Skeletal muscle tissue (tissue), 4 donors: ENCODE data around the gene TAX1BP3. TPM values are rescaled to one million over a fixed set of nuclear protein-coding genes. Genes with fewer than 3 reads are reported as not detected.

Experiments used
- H3K27ac ChIP-seq: one replicate; pipeline ENCODE4 v1.7.0; 2013; ENCODE audit warnings: mild to moderate bottlenecking, low read depth, low read length, inconsistent platforms
- H3K27me3 ChIP-seq, 3 donors: one replicate each; pipeline ENCODE4 v1.7.0; 2013; ENCODE audit warnings: low read length in 3 of 3; ENCODE audit not compliant: control insufficient read depth in 3 of 3, insufficient read depth in 3 of 3
- H3K36me3 ChIP-seq, 3 donors: one replicate each; pipeline ENCODE4 v1.7.0; 2013; ENCODE audit warnings: low read length in 3 of 3; ENCODE audit not compliant: control insufficient read depth in 3 of 3, insufficient read depth in 3 of 3
- H3K4me1 ChIP-seq, 3 donors: one replicate each; pipeline ENCODE4 v1.7.0; 2013; ENCODE audit warnings: low read length in 3 of 3, mild to moderate bottlenecking in 3 of 3; ENCODE audit not compliant: control insufficient read depth in 3 of 3, insufficient read depth in 3 of 3
- H3K4me3 ChIP-seq, 3 donors: one replicate each; pipeline ENCODE4 v1.7.0; 2013; ENCODE audit warnings: low read length in 3 of 3
- H3K9ac ChIP-seq, 3 donors: one replicate each; pipeline ENCODE4 v1.7.0; 2013; ENCODE audit warnings: low read length in 3 of 3, mild to moderate bottlenecking in 3 of 3, moderate library complexity in 2 of 3, low read depth in 1 of 3
- H3K9me3 ChIP-seq, 3 donors: one replicate each; pipeline ENCODE4 v1.7.0; 2013; ENCODE audit warnings: low read length in 3 of 3; ENCODE audit not compliant: control insufficient read depth in 3 of 3
- total RNA-seq: library from RNA; depleted of rRNA; stranded (reverse); fragments of >200 nt; gene quantifications from one replicate; pipeline ENCODE4 v1.2.3, GENCODE V29; 2014
- donor health status: Osteomylitis.

The TAX1BP3 gene
- total RNA-seq, 1 donor from 2014 or later: 31.3 TPM

- peak within 1 kb of the TSS; percentile 88 to 98 (median 94) for H3K4me3 ChIP-seq
- no peaks in the 10 kb centered on the region for H3K9me3 ChIP-seq
- H3K4me1 ChIP-seq: peaks cover 30 to 45% (median 40%) of the 10 kb centered on the region in 3 donors
- peak within 1 kb of the TSS; percentile 97 for H3K27ac ChIP-seq
- peaks cover 11 to 16% (median 12%) of the 10 kb centered on the region in 3 donors for H3K36me3 ChIP-seq
- H3K9ac ChIP-seq: peak within 1 kb of the TSS; percentile 91 to 97 (median 91)
- H3K27me3 ChIP-seq: no peaks in the 10 kb centered on the region
Observed at GRCh38 chr17:3636154-3636907, 32.0 kb downstream of the TAX1BP3 start, which contains the start of the genes CTNS and SHPK. Gene CTNS (plus strand): TSS chr17:3636760. CDS start chr17:3640207, 3,447 bp downstream. Gene SHPK (minus strand): TSS chr17:3636250. CDS start chr17:3636219, 31 bp downstream.

- H3K36me3 ChIP-seq: peaks cover 8 to 13% (median 12%) of the 10 kb centered on the region in 3 donors
- H3K27me3 ChIP-seq: no peaks in the 10 kb centered on the region
- peaks cover 30 to 41% (median 35%) of the 10 kb centered on the region in 3 donors for H3K4me1 ChIP-seq
- H3K9me3 ChIP-seq: no peaks in the 10 kb centered on the region
- H3K9ac ChIP-seq: peak overlapping the region; percentile 91 to 97 (median 91)
- peak overlapping the region; percentile 97 for H3K27ac ChIP-seq
- H3K4me3 ChIP-seq: peak overlapping the region; percentile 88 to 98 (median 94)
Observed at GRCh38 chr17:3635474-3636153, 32.8 kb downstream of the TAX1BP3 start.

GRCh38 chr17:3632287-3632686, 36.1 kb downstream of the TAX1BP3 start:
- Histone ChIP-seq H3K4me3 (no peak overlapping the region), H3K36me3 (peaks cover 20 to 26% (median 25%) of the 10 kb centered on the region in 3 donors), H3K27me3 (no peaks in the 10 kb centered on the region), H3K9ac (no peak overlapping the region), H3K9me3 (no peaks in the 10 kb centered on the region), H3K27ac (no peak overlapping the region), H3K4me1 (peaks cover 16 to 24% (median 23%) of the 10 kb centered on the region in 3 donors)

- Histone ChIP-seq H3K27ac (no peak overlapping the region), H3K9me3 (no peaks in the 10 kb centered on the region), H3K4me3 (no peak overlapping the region), H3K9ac (no peak overlapping the region), H3K4me1 (peaks cover 11 to 18% (median 15%) of the 10 kb centered on the region in 3 donors), H3K27me3 (no peaks in the 10 kb centered on the region), H3K36me3 (peaks cover 20 to 33% (median 25%) of the 10 kb centered on the region in 3 donors)
Observed at GRCh38 chr17:3630781-3631180, 37.6 kb downstream of the TAX1BP3 start.

- Histone ChIP-seq H3K4me1 (peaks cover 0 to 16% (median 12%) of the 10 kb centered on the region in 3 donors), H3K27me3 (no peaks in the 10 kb centered on the region), H3K9ac (no peak overlapping the region), H3K27ac (no peak overlapping the region), H3K4me3 (no peak overlapping the region), H3K9me3 (no peaks in the 10 kb centered on the region), H3K36me3 (peaks cover 37 to 57% (median 47%) of the 10 kb centered on the region in 3 donors)
Observed at GRCh38 chr17:3627769-3628167, 40.6 kb downstream of the TAX1BP3 start.

GRCh38 chr17:3626831-3627768, 41.3 kb downstream of the TAX1BP3 start:
- Histone ChIP-seq H3K27ac (no peak overlapping the region), H3K4me3 (no peak overlapping the region), H3K9ac (no peak overlapping the region), H3K9me3 (no peaks in the 10 kb centered on the region), H3K36me3 (peaks cover 38 to 54% (median 47%) of the 10 kb centered on the region in 3 donors), H3K4me1 (peaks cover 0 to 16% (median 12%) of the 10 kb centered on the region in 3 donors), H3K27me3 (no peaks in the 10 kb centered on the region)

GRCh38 chr17:3622977-3623594, 45.3 kb downstream of the TAX1BP3 start:
- Histone ChIP-seq H3K4me1 (peaks cover 0 to 11% (median 8%) of the 10 kb centered on the region in 3 donors), H3K27ac (no peak overlapping the region), H3K4me3 (no peak overlapping the region), H3K36me3 (peaks cover 40 to 65% (median 49%) of the 10 kb centered on the region in 3 donors), H3K27me3 (no peaks in the 10 kb centered on the region), H3K9ac (no peak overlapping the region), H3K9me3 (no peaks in the 10 kb centered on the region)

GRCh38 chr17:3621146-3621720, 47.1 kb downstream of the TAX1BP3 start:
- Histone ChIP-seq H3K27ac (no peak overlapping the region), H3K4me3 (no peak overlapping the region), H3K27me3 (no peaks in the 10 kb centered on the region), H3K9ac (no peak overlapping the region), H3K9me3 (no peaks in the 10 kb centered on the region), H3K4me1 (peaks cover 0 to 11% (median 8%) of the 10 kb centered on the region in 3 donors), H3K36me3 (peaks cover 47 to 70% (median 59%) of the 10 kb centered on the region in 3 donors)
